IPS-15b (cell line): Measurements from ENCODE around the gene MCRS1.

Experiments used
- H3K27me3 ChIP-seq: one replicate; pipeline ENCODE4 v1.6.1; 2013; ENCODE audit warnings: low read length; ENCODE audit not compliant: control insufficient read depth, insufficient read depth
- H3K36me3 ChIP-seq: one replicate; pipeline ENCODE4 v1.6.1; 2013; ENCODE audit warnings: low read length; ENCODE audit not compliant: control insufficient read depth, insufficient read depth
- H3K4me1 ChIP-seq: one replicate; pipeline ENCODE4 v1.6.1; 2013; ENCODE audit warnings: mild to moderate bottlenecking, low read length; ENCODE audit not compliant: control insufficient read depth, insufficient read depth
- H3K4me3 ChIP-seq: one replicate; pipeline ENCODE4 v1.5.1; 2013; ENCODE audit warnings: low read depth, low read length
- H3K9ac ChIP-seq: one replicate; pipeline ENCODE4 v1.6.1; 2013; ENCODE audit warnings: low read depth, mild to moderate bottlenecking, low read length
- H3K9me3 ChIP-seq: one replicate; pipeline ENCODE4 v1.6.1; 2013; ENCODE audit warnings: mild to moderate bottlenecking, low read length; ENCODE audit not compliant: control insufficient read depth, insufficient read depth

Gene MCRS1

DNA sequence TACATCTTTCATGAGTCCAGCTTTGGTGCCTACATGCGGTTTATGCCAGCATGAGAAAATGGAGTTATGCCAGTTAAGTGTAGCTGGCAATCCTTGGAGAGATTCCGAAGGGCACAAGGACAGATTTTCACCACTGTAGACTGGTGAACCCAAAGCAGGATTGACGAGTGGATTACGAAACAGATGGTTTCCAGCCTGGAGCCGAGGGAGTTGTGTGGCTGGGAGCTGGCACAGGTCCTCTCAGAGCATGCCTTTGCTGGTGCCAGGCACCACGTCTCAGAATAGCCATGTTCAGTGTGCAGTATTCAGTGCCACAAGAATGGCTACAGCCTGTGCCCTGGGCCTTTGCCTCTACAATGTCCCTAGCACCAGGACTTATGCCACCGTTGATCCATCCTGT lies 15.9 kb downstream of the MCRS1 start:
- H3K27me3 ChIP-seq = peaks cover 52% of the 10 kb centered on the region
- H3K4me1 ChIP-seq = no peaks in the 10 kb centered on the region

DNA sequence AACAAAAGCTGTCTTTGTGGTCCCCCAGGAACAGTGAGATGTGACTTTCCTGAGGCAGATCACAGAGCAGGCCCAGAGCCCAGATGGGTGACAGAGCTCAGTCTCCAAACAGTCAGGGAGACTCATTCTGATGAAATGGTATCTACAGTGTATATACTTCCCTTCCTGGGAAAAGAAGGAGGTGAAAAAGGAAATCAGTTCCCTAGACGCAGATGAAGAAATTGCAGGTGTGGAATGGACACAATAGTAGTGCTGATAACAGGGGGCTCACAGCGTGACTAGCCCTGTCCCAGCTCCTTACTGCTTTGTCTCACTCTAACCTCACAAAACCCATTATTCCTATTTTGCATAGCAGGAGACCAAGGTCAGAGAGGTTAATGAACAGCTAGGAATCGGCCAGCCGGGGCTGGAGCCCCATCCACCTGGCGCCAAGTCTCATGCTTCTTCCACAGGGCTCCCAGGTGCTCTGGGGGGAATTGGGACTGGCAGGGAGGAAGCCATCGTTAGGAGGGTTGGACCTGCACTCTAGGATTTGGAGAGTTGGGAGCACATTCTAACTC lies 17.2 kb downstream of the MCRS1 start:
- Histone ChIP-seq H3K36me3 (no peaks in the 10 kb centered on the region), H3K4me1 (no peaks in the 10 kb centered on the region), H3K9ac (no peak overlapping the region), H3K9me3 (no peaks in the 10 kb centered on the region), H3K27me3 (peaks cover 62% of the 10 kb centered on the region), H3K4me3 (no peak overlapping the region)

More for the DNA sequence above, 15.9 kb downstream of the MCRS1 start:
- H3K36me3 ChIP-seq = peaks cover 8% of the 10 kb centered on the region
- H3K4me3 ChIP-seq = no peak overlapping the region
- no peak overlapping the region for H3K9ac ChIP-seq
- no peaks in the 10 kb centered on the region for H3K9me3 ChIP-seq

DNA sequence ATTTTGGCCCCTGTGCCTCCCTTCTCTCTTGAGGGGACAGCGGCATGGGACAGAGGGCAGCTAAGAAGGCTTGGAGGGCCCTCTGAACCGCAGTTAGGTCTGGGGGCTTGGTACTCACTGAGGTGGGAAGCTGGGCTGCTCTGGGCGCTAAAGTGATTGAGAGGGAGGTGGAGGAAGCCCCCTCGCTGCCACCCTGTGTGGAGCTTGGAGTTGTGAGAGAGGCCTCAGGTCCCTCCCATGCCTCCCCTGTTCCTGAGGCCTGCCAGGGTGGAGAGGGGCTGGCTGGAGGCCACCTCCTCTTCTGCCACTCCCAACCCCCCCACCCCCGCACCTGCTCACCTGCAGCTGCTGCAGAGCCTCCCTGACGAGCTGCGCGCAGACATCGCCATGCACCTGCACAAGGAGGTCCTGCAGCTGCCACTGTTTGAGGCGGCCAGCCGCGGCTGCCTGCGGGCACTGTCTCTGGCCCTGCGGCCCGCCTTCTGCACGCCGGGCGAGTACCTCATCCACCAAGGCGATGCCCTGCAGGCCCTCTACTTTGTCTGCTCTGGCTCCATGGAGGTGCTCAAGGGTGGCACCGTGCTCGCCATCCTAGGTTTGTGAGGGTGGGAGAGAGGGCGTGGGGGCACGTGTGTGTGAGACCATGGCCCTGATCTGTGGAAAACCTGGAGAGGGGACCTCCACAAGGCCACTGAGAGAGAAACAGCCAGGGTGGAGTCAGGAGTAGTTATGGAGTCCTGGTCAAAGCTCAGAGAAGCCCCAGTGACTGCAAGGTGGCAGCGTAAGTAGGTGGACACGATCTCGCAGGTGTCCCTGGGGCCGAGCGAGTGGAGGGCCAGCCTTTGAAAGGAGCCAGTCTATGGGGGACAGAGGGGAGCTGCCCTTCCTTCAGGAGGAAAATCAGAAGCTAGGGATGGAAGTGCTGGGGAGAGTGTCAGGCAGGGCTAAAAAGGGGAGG lies 17.9 kb downstream of the MCRS1 start:
- Histone ChIP-seq H3K9me3 (no peaks in the 10 kb centered on the region), H3K27me3 (peaks cover 69% of the 10 kb centered on the region), H3K9ac (no peak overlapping the region), H3K4me3 (peak overlapping the region; percentile 49), H3K4me1 (no peaks in the 10 kb centered on the region), H3K36me3 (no peaks in the 10 kb centered on the region)

DNA sequence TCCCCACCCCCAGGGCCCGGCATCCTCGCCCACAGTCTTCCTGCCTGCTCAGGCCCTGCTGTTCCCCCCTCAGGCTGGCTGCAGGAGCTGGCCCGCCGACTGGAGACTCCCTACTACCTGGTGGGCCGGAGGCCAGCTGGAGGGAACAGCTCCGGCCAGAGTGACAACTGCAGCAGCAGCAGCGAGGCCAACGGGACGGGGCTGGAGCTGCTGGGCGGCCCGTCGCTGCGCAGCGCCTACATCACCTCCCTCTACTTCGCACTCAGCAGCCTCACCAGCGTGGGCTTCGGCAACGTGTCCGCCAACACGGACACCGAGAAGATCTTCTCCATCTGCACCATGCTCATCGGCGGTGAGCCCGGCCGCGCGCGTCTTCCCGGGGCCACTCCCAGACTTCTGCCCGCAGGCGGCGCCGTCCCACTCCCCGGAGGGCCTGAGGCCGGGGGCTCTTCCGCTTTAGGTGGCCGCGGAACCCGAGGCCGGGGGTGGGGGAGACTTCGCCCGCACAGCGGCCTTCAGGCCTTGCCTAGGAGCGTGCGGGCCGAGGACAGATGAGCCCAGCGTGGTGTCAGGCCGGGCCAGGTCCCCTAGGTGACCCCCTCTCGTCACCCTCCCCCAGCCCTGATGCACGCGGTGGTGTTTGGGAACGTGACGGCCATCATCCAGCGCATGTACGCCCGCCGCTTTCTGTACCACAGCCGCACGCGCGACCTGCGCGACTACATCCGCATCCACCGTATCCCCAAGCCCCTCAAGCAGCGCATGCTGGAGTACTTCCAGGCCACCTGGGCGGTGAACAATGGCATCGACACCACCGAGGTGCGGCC lies 18.9 kb downstream of the MCRS1 start:
- Histone ChIP-seq H3K27me3 (peaks cover 78% of the 10 kb centered on the region), H3K9me3 (no peaks in the 10 kb centered on the region), H3K4me1 (peaks cover 2% of the 10 kb centered on the region), H3K9ac (no peak overlapping the region), H3K4me3 (peak overlapping the region; percentile 49), H3K36me3 (no peaks in the 10 kb centered on the region)

DNA sequence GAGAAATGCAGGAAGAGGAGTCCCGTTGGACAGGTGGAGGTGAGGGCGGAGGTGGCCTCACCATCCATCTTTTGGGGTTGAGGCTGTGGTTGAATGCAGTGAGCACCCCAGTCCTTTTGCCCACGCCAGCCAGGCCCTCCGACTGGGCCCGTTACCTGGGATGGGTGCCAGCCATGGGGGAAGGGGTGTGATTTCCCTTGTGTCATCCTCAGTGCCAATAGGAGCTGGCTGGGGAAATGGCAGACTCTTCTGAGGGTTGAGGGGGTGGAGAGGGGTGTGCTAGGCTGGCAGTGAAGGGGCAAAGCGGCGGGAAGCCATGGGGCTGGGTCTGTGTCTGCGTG lies 19.5 kb downstream of the MCRS1 start:
- no peaks in the 10 kb centered on the region for H3K36me3 ChIP-seq
- no peaks in the 10 kb centered on the region for H3K9me3 ChIP-seq
- no peak overlapping the region for H3K9ac ChIP-seq
- peaks cover 2% of the 10 kb centered on the region for H3K4me1 ChIP-seq
- peak overlapping the region; percentile 49 for H3K4me3 ChIP-seq
- peaks cover 83% of the 10 kb centered on the region for H3K27me3 ChIP-seq

DNA sequence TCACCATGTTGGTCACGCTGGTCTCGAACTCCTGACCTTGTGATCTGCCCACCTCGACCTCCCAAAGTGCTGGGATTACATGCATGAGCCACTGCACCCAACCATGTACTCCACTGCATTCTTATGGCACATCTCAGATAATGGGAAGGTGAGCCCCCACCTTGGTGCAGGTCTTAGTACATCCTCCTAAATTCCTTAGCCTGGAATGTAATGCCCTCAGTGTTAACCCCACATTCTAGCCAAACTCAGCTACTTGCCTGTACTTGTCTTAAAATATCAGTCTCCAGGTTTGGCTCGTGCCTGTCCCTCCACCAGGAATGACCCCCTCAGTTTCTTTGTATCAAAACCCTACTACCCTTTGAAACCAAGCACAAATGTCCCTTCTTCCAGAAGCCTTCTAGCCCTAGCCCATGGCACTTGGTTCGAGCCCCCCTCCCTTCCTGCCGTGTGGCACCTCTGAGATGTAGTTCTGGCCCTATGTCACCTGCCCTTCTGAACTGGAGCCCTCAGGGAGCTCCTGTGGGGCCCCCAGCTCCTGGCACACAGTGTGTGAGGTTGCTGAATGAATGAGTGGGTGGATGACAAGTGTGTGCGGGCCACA lies 20.8 kb downstream of the MCRS1 start:
- Histone ChIP-seq H3K27me3 (peaks cover 88% of the 10 kb centered on the region), H3K9ac (no peak overlapping the region), H3K4me1 (peaks cover 2% of the 10 kb centered on the region), H3K4me3 (no peak overlapping the region), H3K9me3 (no peaks in the 10 kb centered on the region), H3K36me3 (no peaks in the 10 kb centered on the region)

DNA sequence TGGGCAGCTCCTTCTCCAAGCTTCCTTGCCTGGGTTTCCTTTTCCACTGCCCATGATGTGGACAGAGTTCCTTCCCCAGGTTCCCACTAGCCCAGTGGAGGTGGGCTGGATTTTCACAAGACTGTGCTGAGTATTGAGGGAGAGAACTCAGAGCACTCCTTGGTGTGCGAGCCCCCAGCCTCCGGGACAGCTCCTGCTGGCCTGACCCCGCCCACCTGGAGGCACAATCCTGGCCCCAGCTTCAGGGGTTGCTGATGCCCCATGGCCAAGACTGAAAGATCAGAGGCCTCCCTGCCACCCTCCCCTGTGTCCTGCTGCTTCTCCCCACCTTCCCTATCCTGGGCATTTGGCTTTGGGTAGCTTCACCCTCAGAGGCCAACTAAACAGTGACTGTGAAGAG lies 21.5 kb downstream of the MCRS1 start:
- Histone ChIP-seq H3K9ac (no peak overlapping the region), H3K9me3 (no peaks in the 10 kb centered on the region), H3K4me3 (no peak overlapping the region), H3K4me1 (peaks cover 2% of the 10 kb centered on the region), H3K27me3 (peaks cover 88% of the 10 kb centered on the region), H3K36me3 (no peaks in the 10 kb centered on the region)

DNA sequence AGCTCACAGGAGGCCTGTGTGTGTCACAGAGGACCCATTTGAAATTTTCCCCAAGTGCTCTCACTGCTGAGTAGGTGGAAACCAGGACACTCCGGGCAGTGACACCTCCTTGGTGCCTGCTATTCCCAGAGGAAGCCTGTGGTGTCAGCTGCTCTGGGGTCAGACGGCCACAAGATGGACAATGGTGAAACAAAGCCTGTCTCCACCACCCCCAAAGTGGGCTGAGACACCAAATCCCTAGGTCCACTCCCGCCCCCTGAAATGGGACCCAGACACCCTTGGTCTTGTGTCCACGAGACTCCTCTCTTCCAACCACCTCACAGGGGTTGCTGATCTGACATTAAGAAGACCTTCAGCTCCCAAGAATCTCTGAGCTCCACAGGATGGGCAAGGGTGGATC lies 22.1 kb downstream of the MCRS1 start:
- no peak overlapping the region for H3K4me3 ChIP-seq
- H3K9ac ChIP-seq = no peak overlapping the region
- peaks cover 93% of the 10 kb centered on the region for H3K27me3 ChIP-seq
- H3K9me3 ChIP-seq = no peaks in the 10 kb centered on the region
- no peaks in the 10 kb centered on the region for H3K36me3 ChIP-seq
- H3K4me1 ChIP-seq = peaks cover 2% of the 10 kb centered on the region

DNA sequence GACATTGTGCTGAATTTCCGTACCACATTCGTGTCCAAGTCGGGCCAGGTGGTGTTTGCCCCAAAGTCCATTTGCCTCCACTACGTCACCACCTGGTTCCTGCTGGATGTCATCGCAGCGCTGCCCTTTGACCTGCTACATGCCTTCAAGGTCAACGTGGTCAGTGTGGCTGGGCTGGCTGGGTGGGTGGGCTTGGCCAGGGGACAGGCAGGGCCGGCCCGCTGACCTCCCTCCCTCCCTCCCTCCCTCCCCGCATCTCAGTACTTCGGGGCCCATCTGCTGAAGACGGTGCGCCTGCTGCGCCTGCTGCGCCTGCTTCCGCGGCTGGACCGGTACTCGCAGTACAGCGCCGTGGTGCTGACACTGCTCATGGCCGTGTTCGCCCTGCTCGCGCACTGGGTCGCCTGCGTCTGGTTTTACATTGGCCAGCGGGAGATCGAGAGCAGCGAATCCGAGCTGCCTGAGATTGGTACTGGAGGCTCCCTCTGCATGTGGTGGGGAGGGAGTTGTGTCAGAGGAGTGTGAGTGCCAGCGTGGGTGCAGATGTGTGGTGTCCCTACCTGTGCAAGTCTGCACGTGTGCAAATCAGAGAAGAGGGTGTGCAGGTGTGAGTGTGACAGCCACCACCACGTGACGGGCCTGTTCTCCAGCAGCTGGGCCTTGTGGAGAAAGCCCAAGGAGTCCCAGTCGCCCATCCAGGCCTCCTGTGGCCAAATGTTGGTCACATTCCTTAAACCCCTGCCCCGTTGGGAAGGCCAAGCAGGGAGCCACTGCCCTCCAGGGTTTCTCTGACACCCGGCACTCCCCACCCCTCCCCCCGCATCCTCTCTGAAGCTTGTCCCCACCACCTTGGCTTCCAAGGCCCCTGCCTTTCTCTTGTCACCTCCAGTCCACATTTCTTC lies 23.8 kb downstream of the MCRS1 start:
- no peaks in the 10 kb centered on the region for H3K9me3 ChIP-seq
- H3K4me1 ChIP-seq = peaks cover 2% of the 10 kb centered on the region
- peaks cover 94% of the 10 kb centered on the region for H3K27me3 ChIP-seq
- peak overlapping the region; percentile 50 for H3K4me3 ChIP-seq
- H3K9ac ChIP-seq = no peak overlapping the region
- H3K36me3 ChIP-seq = no peaks in the 10 kb centered on the region

DNA sequence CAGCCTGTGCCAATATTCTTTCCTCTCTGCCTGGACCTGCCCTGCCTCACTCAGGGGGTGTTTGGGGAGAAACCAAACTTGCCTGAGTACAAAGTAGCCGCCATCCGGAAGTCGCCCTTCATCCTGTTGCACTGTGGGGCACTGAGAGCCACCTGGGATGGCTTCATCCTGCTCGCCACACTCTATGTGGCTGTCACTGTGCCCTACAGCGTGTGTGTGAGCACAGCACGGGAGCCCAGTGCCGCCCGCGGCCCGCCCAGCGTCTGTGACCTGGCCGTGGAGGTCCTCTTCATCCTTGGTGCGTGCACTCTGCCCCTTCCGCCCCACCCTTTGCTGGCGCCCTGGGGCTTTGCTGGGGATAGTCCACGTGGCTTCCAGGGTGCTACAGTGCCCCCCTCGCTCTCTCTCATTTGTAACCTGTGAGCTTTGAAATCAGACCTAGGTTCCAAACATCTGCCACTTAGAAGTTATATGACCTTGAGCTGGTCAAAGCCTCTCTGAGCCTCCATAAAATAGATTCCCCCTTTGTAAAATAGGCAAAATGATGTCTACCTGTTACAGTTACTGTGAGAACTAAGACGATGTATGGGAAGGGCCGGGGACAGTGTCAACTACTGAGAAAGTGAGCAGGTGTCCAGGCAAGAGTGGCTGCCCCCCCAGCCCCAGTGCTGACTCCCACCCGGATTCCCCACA lies 24.6 kb downstream of the MCRS1 start:
- no peaks in the 10 kb centered on the region for H3K9me3 ChIP-seq
- peaks cover 2% of the 10 kb centered on the region for H3K4me1 ChIP-seq
- peaks cover 88% of the 10 kb centered on the region for H3K27me3 ChIP-seq
- H3K9ac ChIP-seq = no peak overlapping the region
- no peaks in the 10 kb centered on the region for H3K36me3 ChIP-seq
- H3K4me3 ChIP-seq = peak overlapping the region; percentile 50
